ENCODE results near the gene ZNF133.

Gene ZNF133

DNA sequence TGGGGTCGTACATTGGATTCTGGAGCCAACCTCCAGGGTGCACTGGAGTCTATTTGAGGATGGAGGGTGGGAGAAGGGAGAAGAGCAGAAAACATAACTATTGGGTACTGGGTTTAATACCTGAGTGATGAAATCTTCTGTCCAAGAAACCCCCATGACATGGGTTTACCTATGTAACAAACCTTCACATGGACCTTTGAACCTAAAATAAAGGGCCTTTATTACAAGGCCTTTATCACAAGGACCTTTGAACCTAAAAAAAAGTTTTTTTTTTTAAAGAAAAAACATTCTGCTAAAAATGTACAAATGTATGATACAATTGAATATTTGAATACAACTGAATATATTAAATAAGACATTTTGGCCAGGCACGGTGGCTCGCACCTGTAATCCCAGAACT, 38.1 kb upstream of the ZNF133 start:
- Histone ChIP-seq H4K20me1 (ENCODE audit: control insufficient read depth, insufficient read depth, low read depth, low read length) (no peaks in the 10 kb centered on the region), H3K27me3 (ENCODE audit: control insufficient read depth, low read length) (no peaks in the 10 kb centered on the region), H3K27ac (ENCODE audit: low read depth, low read length) (no peak overlapping the region), H3K36me3 (ENCODE audit: control insufficient read depth, low read length) (no peaks in the 10 kb centered on the region), H3K4me1 (ENCODE audit: control insufficient read depth, low read length) (no peaks in the 10 kb centered on the region), H3K4me2 (ENCODE audit: low read length) (no peak overlapping the region), H3K4me3 (ENCODE audit: low read length) (no peak overlapping the region), H3K9me3 (ENCODE audit: control insufficient read depth, insufficient read depth, low read length) (no peaks in the 10 kb centered on the region), H3F3A (ENCODE audit: control insufficient read depth, insufficient read depth) (no peaks in the 10 kb centered on the region), H3K79me2 (ENCODE audit: control insufficient read depth, low read length) (no peaks in the 10 kb centered on the region), H3K9me2 (replicated peaks; ENCODE audit: control insufficient read depth, low read length) (no peaks in the 10 kb centered on the region)
- TF ChIP-seq EZH2phosphoT487 (IDR thresholded peaks at IDR 0.05; ENCODE audit: borderline replicate concordance, low read length) = no peak
- TF ChIP-seq, protein P1, sequence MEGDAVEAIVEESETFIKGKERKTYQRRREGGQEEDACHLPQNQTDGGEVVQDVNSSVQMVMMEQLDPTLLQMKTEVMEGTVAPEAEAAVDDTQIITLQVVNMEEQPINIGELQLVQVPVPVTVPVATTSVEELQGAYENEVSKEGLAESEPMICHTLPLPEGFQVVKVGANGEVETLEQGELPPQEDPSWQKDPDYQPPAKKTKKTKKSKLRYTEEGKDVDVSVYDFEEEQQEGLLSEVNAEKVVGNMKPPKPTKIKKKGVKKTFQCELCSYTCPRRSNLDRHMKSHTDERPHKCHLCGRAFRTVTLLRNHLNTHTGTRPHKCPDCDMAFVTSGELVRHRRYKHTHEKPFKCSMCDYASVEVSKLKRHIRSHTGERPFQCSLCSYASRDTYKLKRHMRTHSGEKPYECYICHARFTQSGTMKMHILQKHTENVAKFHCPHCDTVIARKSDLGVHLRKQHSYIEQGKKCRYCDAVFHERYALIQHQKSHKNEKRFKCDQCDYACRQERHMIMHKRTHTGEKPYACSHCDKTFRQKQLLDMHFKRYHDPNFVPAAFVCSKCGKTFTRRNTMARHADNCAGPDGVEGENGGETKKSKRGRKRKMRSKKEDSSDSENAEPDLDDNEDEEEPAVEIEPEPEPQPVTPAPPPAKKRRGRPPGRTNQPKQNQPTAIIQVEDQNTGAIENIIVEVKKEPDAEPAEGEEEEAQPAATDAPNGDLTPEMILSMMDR (IDR thresholded peaks at IDR 0.05; ENCODE audit: low read depth, low read length, poor library complexity, severe bottlenecking) = no peak

DNA sequence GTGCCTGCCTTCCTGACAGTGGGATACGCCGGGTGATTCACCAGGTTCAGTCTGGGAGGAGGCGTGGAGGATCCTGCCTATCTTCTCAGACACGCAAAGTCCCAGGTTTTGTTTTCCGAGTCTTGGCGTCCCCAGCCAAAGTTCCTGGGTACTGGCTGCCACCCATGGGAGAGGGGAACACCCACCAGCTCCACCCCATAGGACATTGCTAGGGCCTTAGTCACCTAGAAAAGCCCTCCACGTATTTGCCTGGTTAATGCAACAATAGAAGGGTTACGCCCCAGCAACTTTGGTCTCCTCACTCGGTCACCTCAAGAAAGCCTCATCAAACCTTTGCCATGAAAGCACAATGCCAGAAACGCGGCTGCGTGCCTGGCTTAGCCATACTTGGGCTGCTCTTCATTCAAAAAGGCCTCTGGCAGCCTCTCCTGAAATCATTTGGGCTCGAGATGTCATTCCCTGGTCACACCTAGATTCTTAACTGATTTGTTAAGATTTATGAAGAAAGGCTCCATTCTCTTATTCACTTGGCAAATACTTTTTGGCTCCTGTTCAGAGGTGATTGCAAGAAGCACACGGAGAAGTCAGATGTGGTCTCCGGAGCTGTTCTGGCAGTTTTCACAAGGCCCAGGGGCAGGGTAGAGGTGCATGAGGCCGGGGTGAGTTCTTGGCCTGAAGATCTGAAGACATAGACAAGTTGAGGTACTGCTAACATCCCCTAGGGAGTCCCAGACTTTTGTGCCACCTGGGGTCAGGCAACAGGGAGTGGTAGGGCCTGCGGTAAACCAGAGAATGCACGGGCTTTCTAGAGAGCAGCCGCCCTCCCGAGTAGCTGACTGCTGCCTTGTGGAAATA, 35.5 kb upstream of the ZNF133 start:
- no peaks in the 10 kb centered on the region for H3F3A ChIP-seq (ENCODE audit: control insufficient read depth, insufficient read depth)
- no peak overlapping the region for H3K4me3 ChIP-seq (ENCODE audit: low read length)
- no peaks in the 10 kb centered on the region for H3K4me1 ChIP-seq (ENCODE audit: control insufficient read depth, low read length)
- no peak overlapping the region for H3K4me2 ChIP-seq (ENCODE audit: low read length)
- no peaks in the 10 kb centered on the region for H3K79me2 ChIP-seq (ENCODE audit: control insufficient read depth, low read length)
- no peak overlapping the region for H3K27ac ChIP-seq (ENCODE audit: low read depth, low read length)
- TF ChIP-seq, protein P1 (IDR thresholded peaks at IDR 0.05; ENCODE audit: low read depth, low read length, poor library complexity, severe bottlenecking) = no peak
- TF ChIP-seq EZH2phosphoT487 (IDR thresholded peaks at IDR 0.05; ENCODE audit: borderline replicate concordance, low read length) = no peak
- no peaks in the 10 kb centered on the region for H4K20me1 ChIP-seq (ENCODE audit: control insufficient read depth, insufficient read depth, low read depth, low read length)
- no peaks in the 10 kb centered on the region for H3K36me3 ChIP-seq (ENCODE audit: control insufficient read depth, low read length)
- H3K27me3 ChIP-seq (ENCODE audit: control insufficient read depth, low read length) = no peaks in the 10 kb centered on the region
- no peaks in the 10 kb centered on the region for H3K9me3 ChIP-seq (ENCODE audit: control insufficient read depth, insufficient read depth, low read length)
- H3K9me2 ChIP-seq (replicated peaks; ENCODE audit: control insufficient read depth, low read length) = no peaks in the 10 kb centered on the region

- Histone ChIP-seq H3K27me3 (ENCODE audit: control insufficient read depth, low read length) (no peaks in the 10 kb centered on the region), H3K4me3 (ENCODE audit: low read length) (no peak overlapping the region), H3K4me2 (ENCODE audit: low read length) (no peak overlapping the region), H3K36me3 (ENCODE audit: control insufficient read depth, low read length) (no peaks in the 10 kb centered on the region), H3K9me3 (ENCODE audit: control insufficient read depth, insufficient read depth, low read length) (no peaks in the 10 kb centered on the region), H3K9me2 (replicated peaks; ENCODE audit: control insufficient read depth, low read length) (no peaks in the 10 kb centered on the region), H3K27ac (ENCODE audit: low read depth, low read length) (no peak overlapping the region), H4K20me1 (ENCODE audit: control insufficient read depth, insufficient read depth, low read depth, low read length) (no peaks in the 10 kb centered on the region), H3K79me2 (ENCODE audit: control insufficient read depth, low read length) (no peaks in the 10 kb centered on the region), H3K4me1 (ENCODE audit: control insufficient read depth, low read length) (no peaks in the 10 kb centered on the region), H3F3A (ENCODE audit: control insufficient read depth, insufficient read depth) (no peaks in the 10 kb centered on the region)
- no peak for TF ChIP-seq EZH2phosphoT487 (IDR thresholded peaks at IDR 0.05; ENCODE audit: borderline replicate concordance, low read length)
- TF ChIP-seq, protein P1 (IDR thresholded peaks at IDR 0.05; ENCODE audit: low read depth, low read length, poor library complexity, severe bottlenecking) = no peak
Measured at GRCh38 chr20:18254615-18255014, 33.7 kb upstream of the ZNF133 start.
